Tibial artery (tissue), 4 donors: Measurements from ENCODE around the gene ATP9B.

Source experiments
- DNase-seq, 2 donors: peaks; one replicate each; pipeline ENCODE4 v3.0.0-alpha.2; 2019
- H3K27ac ChIP-seq, 2 donors: fragments of 200-600 bp; sonication (generic) in 1 of 2; 1 replicate in 1 of 2; 2 replicates in 1 of 2; pipeline ENCODE4 v1.5.1; 2018 to 2019; ENCODE audit warnings: mild to moderate bottlenecking in 1 of 2
- H3K27me3 ChIP-seq, 2 donors: fragments of 200-600 bp; sonication (generic) in 1 of 2; one replicate each; pipeline versions ENCODE4 v1.5.1 to v1.6.0; 2016 to 2019
- H3K36me3 ChIP-seq, 3 donors: fragments of 200-600 bp; sonication (generic) in 2 of 3; one replicate each; pipeline ENCODE4 v1.5.1; 2016 to 2019; ENCODE audit warnings: mild to moderate bottlenecking in 2 of 3
- H3K4me1 ChIP-seq, 4 donors: fragments of 200-600 bp; sonication (generic) in 2 of 4; 1 replicate in 3 of 4; 2 replicates in 1 of 4; pipeline ENCODE4 v1.5.1; 2016 to 2019
- H3K4me3 ChIP-seq, 2 donors: fragments of 200-600 bp; sonication (generic) in 1 of 2; 1 replicate in 1 of 2; 2 replicates in 1 of 2; pipeline ENCODE4 v1.5.1; 2018 to 2019; ENCODE audit warnings: mild to moderate bottlenecking in 2 of 2
- H3K9me3 ChIP-seq, 3 donors: fragments of 200-600 bp; sonication (generic) in 1 of 3; one replicate each; pipeline ENCODE4 v1.5.1; 2016 to 2019
- intact Hi-C: fragments of 100-400 bp; cut with DNase I; formaldehyde crosslinking; loops from one replicate; pipeline ENCODE4 v1.15.0; 2023; ENCODE audit warnings: low total_unique reads
- TF ChIP-seq, protein P1 (sequence below), 2 experiments: fragments of 200-600 bp in 1 of 2; fragments of 450-650 bp in 1 of 2; IDR thresholded peaks; one replicate each; pipeline ENCODE4 v1.5.1; 2017 to 2019; ENCODE audit warnings: antibody characterized with exemption in 2 of 2, mild to moderate bottlenecking in 1 of 2, moderate library complexity in 1 of 2

Gene ATP9B

GRCh38 chr18:79050005-79050404, 19.2 kb upstream of the ATP9B start:
- no peak for DNase-seq
- Histone ChIP-seq H3K4me3 (no peak overlapping the region), H3K9me3 (no peaks in the 10 kb centered on the region), H3K36me3 (no peaks in the 10 kb centered on the region), H3K27ac (no peak overlapping the region), H3K4me1 (no peaks in the 10 kb centered on the region), H3K27me3 (peaks cover 0 to 12% of the 10 kb centered on the region in 2 donors)
- intact Hi-C loops = no loop called here
- TF ChIP-seq, protein P1, sequence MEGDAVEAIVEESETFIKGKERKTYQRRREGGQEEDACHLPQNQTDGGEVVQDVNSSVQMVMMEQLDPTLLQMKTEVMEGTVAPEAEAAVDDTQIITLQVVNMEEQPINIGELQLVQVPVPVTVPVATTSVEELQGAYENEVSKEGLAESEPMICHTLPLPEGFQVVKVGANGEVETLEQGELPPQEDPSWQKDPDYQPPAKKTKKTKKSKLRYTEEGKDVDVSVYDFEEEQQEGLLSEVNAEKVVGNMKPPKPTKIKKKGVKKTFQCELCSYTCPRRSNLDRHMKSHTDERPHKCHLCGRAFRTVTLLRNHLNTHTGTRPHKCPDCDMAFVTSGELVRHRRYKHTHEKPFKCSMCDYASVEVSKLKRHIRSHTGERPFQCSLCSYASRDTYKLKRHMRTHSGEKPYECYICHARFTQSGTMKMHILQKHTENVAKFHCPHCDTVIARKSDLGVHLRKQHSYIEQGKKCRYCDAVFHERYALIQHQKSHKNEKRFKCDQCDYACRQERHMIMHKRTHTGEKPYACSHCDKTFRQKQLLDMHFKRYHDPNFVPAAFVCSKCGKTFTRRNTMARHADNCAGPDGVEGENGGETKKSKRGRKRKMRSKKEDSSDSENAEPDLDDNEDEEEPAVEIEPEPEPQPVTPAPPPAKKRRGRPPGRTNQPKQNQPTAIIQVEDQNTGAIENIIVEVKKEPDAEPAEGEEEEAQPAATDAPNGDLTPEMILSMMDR (IDR thresholded peaks at IDR 0.05) = no peak

- Histone ChIP-seq H3K4me3 (no peak overlapping the region), H3K27ac (no peak overlapping the region), H3K4me1 (no peaks in the 10 kb centered on the region), H3K36me3 (no peaks in the 10 kb centered on the region), H3K27me3 (peaks cover 0 to 12% of the 10 kb centered on the region in 2 donors), H3K9me3 (peaks cover 0 to 8% (median 0%) of the 10 kb centered on the region in 3 donors)
- DNase-seq = no peak
- TF ChIP-seq, protein P1 (IDR thresholded peaks at IDR 0.05) = no peak
- intact Hi-C loops = no loop called here
Measured at GRCh38 chr18:79056827-79057367, 12.3 kb upstream of the ATP9B start.

GRCh38 chr18:79058007-79058406, 11.2 kb upstream of the ATP9B start:
- TF ChIP-seq, protein P1 (IDR thresholded peaks at IDR 0.05) = no peak
- H3K9me3 ChIP-seq = peaks cover 0 to 8% (median 0%) of the 10 kb centered on the region in 3 donors
- no peak overlapping the region for H3K27ac ChIP-seq
- intact Hi-C loops = no loop called here
- H3K4me3 ChIP-seq = no peak overlapping the region
- H3K4me1 ChIP-seq = no peaks in the 10 kb centered on the region
- H3K27me3 ChIP-seq = peaks cover 0 to 9% of the 10 kb centered on the region in 2 donors
- no peaks in the 10 kb centered on the region for H3K36me3 ChIP-seq
- DNase-seq = no peak

DNA sequence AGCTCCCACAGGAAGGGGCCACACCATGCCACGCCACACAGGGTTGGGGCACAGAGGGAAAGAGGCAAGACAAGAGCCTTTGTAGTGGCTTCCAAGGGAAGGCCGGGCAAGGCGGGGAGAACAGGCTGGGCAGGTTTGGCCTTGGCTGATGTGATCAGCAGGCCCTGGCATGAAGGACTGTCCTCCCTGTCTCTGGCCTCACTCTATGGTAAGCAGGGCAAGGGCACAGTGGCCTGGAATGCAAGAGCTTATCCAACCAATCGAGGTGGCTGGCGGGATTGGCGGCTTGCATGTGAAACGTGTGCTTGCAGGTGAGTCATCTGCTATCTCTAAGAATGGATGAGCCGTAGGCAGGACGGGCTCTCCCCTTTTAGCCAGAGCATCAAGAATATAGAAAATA, 6.4 kb upstream of the ATP9B start:
- DNase-seq = no peak

DNA sequence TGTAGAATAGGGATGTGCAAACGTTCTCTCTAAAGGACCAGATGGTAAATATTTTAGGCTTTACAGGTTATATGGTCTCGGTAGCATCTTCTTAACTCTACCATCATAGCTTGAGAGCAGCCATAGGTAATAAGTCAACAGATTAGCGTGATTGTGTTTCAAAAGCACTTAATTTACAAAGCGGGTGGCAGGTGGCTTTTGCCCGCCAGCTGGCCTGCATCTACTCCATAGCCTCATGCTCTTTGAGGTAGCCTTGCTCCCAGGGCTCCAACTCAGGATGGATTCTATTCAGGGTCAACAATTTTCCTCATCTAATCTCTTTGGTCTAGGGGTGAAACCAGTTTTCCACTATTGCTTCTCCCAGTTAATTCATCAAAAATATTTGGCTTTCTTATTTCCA, 5.0 kb upstream of the ATP9B start:
- intact Hi-C loops = loop anchor here (10.0 kb wide), 1 partner anchor 531 kb away; no protein-coding TSS in a partner anchor
- Histone ChIP-seq H3K36me3 (no peaks in the 10 kb centered on the region), H3K9me3 (no peaks in the 10 kb centered on the region)

More for the DNA sequence above, 6.4 kb upstream of the ATP9B start:
- no peaks in the 10 kb centered on the region for H3K27me3 ChIP-seq
- peaks cover 0 to 3% (median 0%) of the 10 kb centered on the region in 4 donors for H3K4me1 ChIP-seq
- H3K4me3 ChIP-seq = no peak overlapping the region
- no peak overlapping the region for H3K27ac ChIP-seq
- TF ChIP-seq, protein P1 (IDR thresholded peaks at IDR 0.05) = no peak
- intact Hi-C loops = loop anchor here (10.0 kb wide), 1 partner anchor 532 kb away; no protein-coding TSS in a partner anchor
- H3K9me3 ChIP-seq = no peaks in the 10 kb centered on the region
- H3K36me3 ChIP-seq = no peaks in the 10 kb centered on the region

More for the DNA sequence above, 5.0 kb upstream of the ATP9B start:
- DNase-seq = no peak
- TF ChIP-seq, protein P1 (IDR thresholded peaks at IDR 0.05) = no peak
- Histone ChIP-seq H3K4me3 (no peak overlapping the region), H3K27me3 (no peaks in the 10 kb centered on the region), H3K4me1 (peaks cover 0 to 6% (median 0%) of the 10 kb centered on the region in 4 donors), H3K27ac (no peak overlapping the region)
